Fibroblast of lung (primary cell): ENCODE data around the gene NRM. TPM values are rescaled to one million over a fixed set of nuclear protein-coding genes. Genes with fewer than 3 reads are reported as not detected.

ENCODE experiments used
- DNase-seq, 2 donors: peaks; one replicate each; pipeline versions ENCODE4 v3.0.0 to v3.0.0-alpha.2; 2010; ENCODE audit warnings: low read depth in 2 of 2
- H2AFZ ChIP-seq: 2 replicates; pipeline ENCODE4 v1.5.1; 2012; ENCODE audit warnings: low read length, control low read depth, inconsistent platforms
- H3K27ac ChIP-seq: 2 replicates; pipeline ENCODE4 v1.5.1; 2011; ENCODE audit warnings: low read length, control low read depth; ENCODE audit not compliant: insufficient read depth
- H3K27me3 ChIP-seq: 2 replicates; pipeline ENCODE4 v1.5.1; 2011; ENCODE audit warnings: mild to moderate bottlenecking, low read length; ENCODE audit not compliant: control insufficient read depth, insufficient read depth
- H3K36me3 ChIP-seq: 2 replicates; pipeline ENCODE4 v1.5.1; 2011; ENCODE audit warnings: low read length; ENCODE audit not compliant: control insufficient read depth, insufficient read depth
- H3K4me1 ChIP-seq: 2 replicates; pipeline ENCODE4 v1.5.1; 2011; ENCODE audit warnings: low read length; ENCODE audit not compliant: control insufficient read depth, insufficient read depth; ENCODE audit errors: extremely low read depth
- H3K4me2 ChIP-seq: 2 replicates; pipeline ENCODE4 v1.5.1; 2011; ENCODE audit warnings: low read length, control low read depth; ENCODE audit not compliant: insufficient read depth; ENCODE audit errors: extremely low read depth
- H3K4me3 ChIP-seq, 4 experiments: fragments of 200-600 bp in 1 of 4; sonication (generic) in 1 of 4; replicated peaks in 1 of 4; 2 replicates each; pipeline ENCODE4 v1.5.1; 2011 to 2016; ENCODE audit warnings: low read length in 4 of 4, low read depth in 3 of 4, mild to moderate bottlenecking in 3 of 4, control low read depth in 2 of 4, inconsistent platforms in 1 of 4, mixed read lengths in 1 of 4; ENCODE audit not compliant: insufficient read depth in 1 of 4; ENCODE audit errors: control extremely low read depth in 1 of 4
- H3K79me2 ChIP-seq: 2 replicates; pipeline ENCODE4 v1.5.1; 2012; ENCODE audit warnings: mild to moderate bottlenecking, low read length, inconsistent platforms; ENCODE audit not compliant: control insufficient read depth, insufficient read depth
- H3K9ac ChIP-seq: 2 replicates; pipeline ENCODE4 v1.5.1; 2011; ENCODE audit warnings: mild to moderate bottlenecking, low read length, control low read depth; ENCODE audit not compliant: insufficient read depth
- H3K9me3 ChIP-seq: 2 replicates; pipeline ENCODE4 v1.5.1; 2012; ENCODE audit warnings: low read depth, low read length; ENCODE audit not compliant: control insufficient read depth, insufficient read depth
- H4K20me1 ChIP-seq: 2 replicates; pipeline ENCODE4 v1.5.1; 2011; ENCODE audit warnings: low read length; ENCODE audit not compliant: control insufficient read depth, insufficient read depth; ENCODE audit errors: extremely low read depth
- CTCF ChIP-seq, 2 donors: IDR thresholded peaks in 1 of 2; conservative IDR thresholded peaks in 1 of 2; 1 replicate in 1 of 2; 2 replicates in 1 of 2; pipeline ENCODE4 v1.5.1; 2011 to 2012; ENCODE audit warnings: low read length in 2 of 2, control low read depth in 1 of 2, inconsistent platforms in 1 of 2, low read depth in 1 of 2, mild to moderate bottlenecking in 1 of 2
- EZH2 ChIP-seq: IDR thresholded peaks from 2 replicates; pipeline ENCODE4 v1.5.1; 2012; ENCODE audit warnings: low read length, control low read depth, mild to moderate bottlenecking; ENCODE audit errors: missing control alignments
- polyA plus RNA-seq, 2 donors: library from polyadenylated mRNA; depleted of rRNA in 1 of 2; stranded (reverse) in 1 of 2; unstranded in 1 of 2; fragments of >200 nt; gene quantifications; 2 replicates each; pipeline ENCODE4 v1.2.1, GENCODE V29; 2011 to 2012; ENCODE audit warnings: missing spikeins in 1 of 2
- total RNA-seq: library from RNA; depleted of rRNA; stranded (reverse); fragments of >200 nt; gene quantifications from 2 replicates; pipeline ENCODE4 v1.2.1, GENCODE V29; 2014

NRM gene
- total and polyA plus RNA-seq, 2 donors (not counting 1 experiment from before 2014, with no cell fraction given) = 2.5 to 18.3 TPM

- Histone ChIP-seq H3K4me1 (no peaks in the 10 kb centered on the region), H3K27me3 (no peaks in the 10 kb centered on the region), H4K20me1 (no peaks in the 10 kb centered on the region), H3K4me3 (no peak overlapping the region), H3K4me2 (no peak overlapping the region), H3K27ac (no peak overlapping the region), H2AFZ (no peak overlapping the region), H3K79me2 (no peaks in the 10 kb centered on the region), H3K9me3 (no peaks in the 10 kb centered on the region), H3K36me3 (peaks cover 5% of the 10 kb centered on the region), H3K9ac (no peak overlapping the region)
- TF ChIP-seq EZH2 = no peak
- no peak for TF ChIP-seq CTCF (conservative IDR thresholded peaks at IDR 0.05 in 1 of 2, IDR thresholded peaks at IDR 0.05 in 1 of 2; ENCODE audit: low read depth in 1 of 2, low read length in 2 of 2)
- DNase-seq = no peak
Observed at GRCh38 chr6:30707281-30707850, 16.6 kb upstream of the NRM start.

GRCh38 chr6:30705620-30706019, 14.8 kb upstream of the NRM start:
- H3K27ac ChIP-seq = no peak overlapping the region
- H3K4me1 ChIP-seq = no peaks in the 10 kb centered on the region
- no peak overlapping the region for H3K4me3 ChIP-seq
- H3K79me2 ChIP-seq = no peaks in the 10 kb centered on the region
- no peaks in the 10 kb centered on the region for H3K36me3 ChIP-seq
- DNase-seq = no peak
- no peaks in the 10 kb centered on the region for H3K27me3 ChIP-seq
- no peaks in the 10 kb centered on the region for H3K9me3 ChIP-seq
- TF ChIP-seq CTCF (conservative IDR thresholded peaks at IDR 0.05 in 1 of 2, IDR thresholded peaks at IDR 0.05 in 1 of 2; ENCODE audit: low read depth in 1 of 2, low read length in 2 of 2) (no peak), EZH2 (no peak)
- no peaks in the 10 kb centered on the region for H4K20me1 ChIP-seq
- no peak overlapping the region for H2AFZ ChIP-seq
- H3K4me2 ChIP-seq = no peak overlapping the region
- no peak overlapping the region for H3K9ac ChIP-seq

- Histone ChIP-seq H3K4me1 (no peaks in the 10 kb centered on the region), H4K20me1 (no peaks in the 10 kb centered on the region), H3K9me3 (no peaks in the 10 kb centered on the region), H3K27ac (no peak overlapping the region), H3K4me2 (no peak overlapping the region), H3K36me3 (peaks cover 3% of the 10 kb centered on the region), H2AFZ (no peak overlapping the region), H3K9ac (no peak overlapping the region), H3K4me3 (no peak overlapping the region), H3K27me3 (no peaks in the 10 kb centered on the region), H3K79me2 (no peaks in the 10 kb centered on the region)
- no peak for DNase-seq
- TF ChIP-seq CTCF (conservative IDR thresholded peaks at IDR 0.05 in 1 of 2, IDR thresholded peaks at IDR 0.05 in 1 of 2; ENCODE audit: low read depth in 1 of 2, low read length in 2 of 2) = no peak
- no peak for TF ChIP-seq EZH2
Observed at GRCh38 chr6:30703821-30704220, 13.0 kb upstream of the NRM start.
